Measurements from ENCODE around the gene PHLPP1.

- TF ChIP-seq NFIC (IDR thresholded peaks at IDR 0.05) (no peak), HIVEP1 (CRISPR knock-in tag; IDR thresholded peaks at IDR 0.05) (no peak), EHMT2 (IDR thresholded peaks at IDR 0.05) (no peak), REST (IDR thresholded peaks at IDR 0.05; ENCODE audit: borderline replicate concordance) (no peak), REST (CRISPR knock-in tag; IDR thresholded peaks at IDR 0.05; ENCODE audit: low read depth) (no peak), ZNF444 (CRISPR knock-in tag; IDR thresholded peaks at IDR 0.05) (no peak), NFE2L1 (tag; IDR thresholded peaks at IDR 0.05; ENCODE audit: borderline replicate concordance, low read depth) (no peak), SPI1 (IDR thresholded peaks at IDR 0.05; ENCODE audit: borderline replicate concordance, low read depth, low read length) (no peak), GABPA (tag; conservative IDR thresholded peaks at IDR 0.05; ENCODE audit: low read depth) (no peak), POLR2A (conservative IDR thresholded peaks at IDR 0.05) (no peak), YY1 (IDR thresholded peaks at IDR 0.05; ENCODE audit: borderline replicate concordance in 1 of 3, control insufficient read depth in 1 of 3, extremely low read depth in 1 of 3, insufficient read depth in 3 of 3, insufficient read length in 1 of 3, insufficient replicate concordance in 2 of 3, low read depth in 1 of 3, low read length in 2 of 3) (no peak)
- TF ChIP-seq, protein P1, sequence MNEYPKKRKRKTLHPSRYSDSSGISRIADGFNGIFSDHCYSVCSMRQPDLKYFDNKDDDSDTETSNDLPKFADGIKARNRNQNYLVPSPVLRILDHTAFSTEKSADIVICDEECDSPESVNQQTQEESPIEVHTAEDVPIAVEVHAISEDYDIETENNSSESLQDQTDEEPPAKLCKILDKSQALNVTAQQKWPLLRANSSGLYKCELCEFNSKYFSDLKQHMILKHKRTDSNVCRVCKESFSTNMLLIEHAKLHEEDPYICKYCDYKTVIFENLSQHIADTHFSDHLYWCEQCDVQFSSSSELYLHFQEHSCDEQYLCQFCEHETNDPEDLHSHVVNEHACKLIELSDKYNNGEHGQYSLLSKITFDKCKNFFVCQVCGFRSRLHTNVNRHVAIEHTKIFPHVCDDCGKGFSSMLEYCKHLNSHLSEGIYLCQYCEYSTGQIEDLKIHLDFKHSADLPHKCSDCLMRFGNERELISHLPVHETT (CRISPR knock-in tag; conservative IDR thresholded peaks at IDR 0.05 in 1 of 2, IDR thresholded peaks at IDR 0.05 in 1 of 2): no peak
Measured at GRCh38 chr18:62732617-62733016, 17.3 kb downstream of the PHLPP1 start.
